ENCODE data around the gene HSPA1A.
"Not testable (repeated sequence)": the region's sequence is repeated elsewhere in the genome, so short reads cannot be mapped to it uniquely, and the experiment has no call there.

HSPA1A gene

DNA sequence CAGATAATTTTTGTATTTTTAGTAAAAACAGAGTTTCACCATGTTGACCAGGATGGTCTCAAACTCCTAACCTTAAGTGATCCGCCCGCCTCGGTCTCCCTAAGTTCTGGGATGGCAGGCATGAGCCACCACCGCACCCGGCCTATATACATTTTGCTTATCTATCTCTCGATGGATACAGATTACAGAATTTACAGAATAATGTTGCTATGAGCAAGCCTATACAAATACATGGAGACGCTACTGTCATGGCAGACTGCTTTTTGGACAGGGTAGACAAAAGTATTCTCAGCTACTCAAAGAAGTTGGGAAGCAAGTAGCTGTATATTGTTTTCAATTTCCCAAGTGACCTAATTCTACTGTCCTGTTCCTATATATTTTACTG is 1.9 kb upstream of the HSPA1A start:
- DNase-seq = no peak

DNA sequence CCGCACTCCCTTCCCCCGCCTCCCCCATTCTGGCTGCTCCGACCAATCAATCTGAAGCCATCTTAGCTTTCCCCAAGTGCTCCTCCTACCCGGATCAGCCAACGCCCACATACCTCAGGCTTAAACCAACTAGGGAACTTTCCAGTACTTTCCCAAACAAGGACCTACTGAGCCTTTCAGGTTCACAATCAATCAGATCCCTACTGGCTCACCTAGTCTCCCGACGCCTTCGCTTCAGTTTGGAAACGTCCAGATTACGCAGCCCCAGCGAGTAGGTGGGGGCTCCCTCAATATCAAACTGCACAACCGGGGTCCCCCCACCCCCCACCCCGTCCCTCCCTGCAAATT is 692 bp upstream of the HSPA1A start:
- DNase-seq = peak; percentile 99

DNA sequence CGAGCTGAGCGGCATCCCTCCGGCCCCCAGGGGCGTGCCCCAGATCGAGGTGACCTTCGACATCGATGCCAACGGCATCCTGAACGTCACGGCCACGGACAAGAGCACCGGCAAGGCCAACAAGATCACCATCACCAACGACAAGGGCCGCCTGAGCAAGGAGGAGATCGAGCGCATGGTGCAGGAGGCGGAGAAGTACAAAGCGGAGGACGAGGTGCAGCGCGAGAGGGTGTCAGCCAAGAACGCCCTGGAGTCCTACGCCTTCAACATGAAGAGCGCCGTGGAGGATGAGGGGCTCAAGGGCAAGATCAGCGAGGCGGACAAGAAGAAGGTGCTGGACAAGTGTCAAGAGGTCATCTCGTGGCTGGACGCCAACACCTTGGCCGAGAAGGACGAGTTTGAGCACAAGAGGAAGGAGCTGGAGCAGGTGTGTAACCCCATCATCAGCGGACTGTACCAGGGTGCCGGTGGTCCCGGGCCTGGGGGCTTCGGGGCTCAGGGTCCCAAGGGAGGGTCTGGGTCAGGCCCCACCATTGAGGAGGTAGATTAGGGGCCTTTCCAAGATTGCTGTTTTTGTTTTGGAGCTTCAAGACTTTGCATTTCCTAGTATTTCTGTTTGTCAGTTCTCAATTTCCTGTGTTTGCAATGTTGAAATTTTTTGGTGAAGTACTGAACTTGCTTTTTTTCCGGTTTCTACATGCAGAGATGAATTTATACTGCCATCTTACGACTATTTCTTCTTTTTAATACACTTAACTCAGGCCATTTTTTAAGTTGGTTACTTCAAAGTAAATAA is 2.0 kb downstream of the HSPA1A start:
- not testable (repeated sequence) for DNase-seq

DNA sequence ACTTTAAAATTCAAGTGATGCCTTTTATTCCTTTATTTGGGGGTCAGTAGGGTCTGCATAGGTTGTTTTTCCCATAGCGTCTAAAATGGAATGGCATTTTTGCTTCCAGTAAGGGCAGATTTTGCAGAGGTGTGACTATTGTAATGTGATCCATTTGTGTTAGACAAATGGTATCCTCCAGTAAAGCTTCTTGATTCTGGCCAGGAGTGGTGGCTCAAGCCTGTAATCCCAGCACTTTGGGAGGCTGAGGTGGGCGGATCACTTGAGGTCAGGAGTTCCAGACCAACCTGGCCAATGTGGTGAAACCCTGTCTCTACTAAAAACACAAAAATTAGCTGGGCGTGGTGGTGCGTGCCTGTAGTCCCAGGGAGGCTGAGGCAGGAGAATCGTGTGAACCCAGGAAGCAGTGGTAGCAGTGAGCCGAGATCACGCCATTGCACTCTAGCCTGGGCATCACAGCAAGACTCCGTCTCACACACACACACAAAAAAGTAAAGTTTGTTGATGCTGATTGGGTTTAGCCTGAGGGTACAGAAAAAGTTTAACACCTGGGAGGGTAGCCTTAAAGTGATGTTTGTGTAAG is 2.7 kb downstream of the HSPA1A start:
- DNase-seq = peak; percentile 29

DNA sequence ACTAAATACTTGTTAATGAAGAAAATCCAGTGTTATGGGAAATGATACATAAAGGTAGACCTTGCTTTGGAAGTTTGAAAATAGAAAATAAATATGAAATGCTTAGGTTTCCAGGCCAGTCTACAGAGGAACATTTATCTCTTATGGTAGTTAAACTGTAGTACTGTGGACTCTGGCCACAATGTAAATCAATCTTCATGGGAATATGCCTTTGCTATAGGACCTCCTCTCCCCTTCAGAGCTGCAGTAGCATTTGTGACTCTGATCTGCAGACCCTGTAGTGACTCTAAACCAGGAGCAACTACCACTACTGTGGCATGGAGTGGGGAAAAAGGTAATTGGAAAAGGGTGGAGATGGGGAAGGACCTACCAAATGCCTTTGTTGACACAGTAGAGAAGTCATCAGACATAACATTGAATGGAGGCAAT is 4.5 kb downstream of the HSPA1A start:
- DNase-seq = peak; percentile 33

DNA sequence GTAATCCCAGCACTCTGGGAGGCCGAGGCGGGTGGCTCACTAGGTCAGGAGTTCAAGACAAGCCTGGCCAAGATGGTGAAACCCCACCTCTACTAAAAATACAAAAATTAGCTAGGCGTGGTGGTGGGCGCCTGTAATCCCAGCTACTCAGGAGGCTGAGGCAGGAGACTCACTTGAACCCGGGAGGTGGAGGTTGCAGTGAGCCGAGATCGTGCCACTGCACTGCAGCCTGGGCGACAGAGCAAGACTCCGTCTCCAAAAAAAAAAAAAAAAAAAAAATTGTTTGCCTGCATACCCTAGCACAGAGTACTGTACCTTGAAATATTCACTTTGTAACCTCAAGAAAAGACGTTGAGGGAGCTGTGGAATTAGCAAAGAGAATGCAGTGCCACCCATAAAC is 5.1 kb downstream of the HSPA1A start:
- DNase-seq = not testable (repeated sequence)

DNA sequence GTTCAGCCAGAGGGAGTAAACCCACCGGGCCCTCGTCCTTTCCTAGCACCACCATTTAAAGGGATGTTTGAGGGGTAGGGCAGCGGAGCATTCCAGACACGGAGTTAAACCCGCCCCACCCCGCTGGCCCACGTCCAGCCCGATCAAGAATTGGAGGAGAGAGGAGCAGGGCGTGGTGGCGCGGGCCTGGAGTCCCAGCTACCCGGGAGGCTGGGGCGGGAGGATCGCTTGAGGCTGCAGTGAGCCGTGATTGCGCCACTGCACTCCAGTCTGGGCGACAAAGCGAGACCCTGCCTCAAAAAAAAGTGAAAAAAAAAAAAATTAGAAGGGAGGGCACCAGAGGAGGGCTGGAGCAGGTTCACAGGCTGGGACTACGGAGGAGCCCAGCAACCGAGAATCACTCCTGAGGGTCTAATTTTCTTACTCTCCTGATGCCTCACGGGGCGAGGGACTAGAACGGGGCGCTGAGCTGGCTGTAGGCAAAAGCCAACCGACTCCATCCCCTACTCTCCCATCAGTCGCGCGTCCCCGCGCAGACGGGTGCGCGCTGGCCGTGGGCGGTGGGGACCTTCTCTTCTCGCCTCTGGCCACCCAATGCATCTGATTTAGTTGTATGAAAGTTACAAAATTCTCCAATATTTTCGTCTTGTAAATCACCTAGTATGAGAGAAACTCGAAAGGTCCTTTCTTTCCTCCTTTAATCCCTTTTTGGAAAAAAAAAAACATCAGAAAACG is 6.1 kb downstream of the HSPA1A start:
- peak; percentile 86 for DNase-seq

DNA sequence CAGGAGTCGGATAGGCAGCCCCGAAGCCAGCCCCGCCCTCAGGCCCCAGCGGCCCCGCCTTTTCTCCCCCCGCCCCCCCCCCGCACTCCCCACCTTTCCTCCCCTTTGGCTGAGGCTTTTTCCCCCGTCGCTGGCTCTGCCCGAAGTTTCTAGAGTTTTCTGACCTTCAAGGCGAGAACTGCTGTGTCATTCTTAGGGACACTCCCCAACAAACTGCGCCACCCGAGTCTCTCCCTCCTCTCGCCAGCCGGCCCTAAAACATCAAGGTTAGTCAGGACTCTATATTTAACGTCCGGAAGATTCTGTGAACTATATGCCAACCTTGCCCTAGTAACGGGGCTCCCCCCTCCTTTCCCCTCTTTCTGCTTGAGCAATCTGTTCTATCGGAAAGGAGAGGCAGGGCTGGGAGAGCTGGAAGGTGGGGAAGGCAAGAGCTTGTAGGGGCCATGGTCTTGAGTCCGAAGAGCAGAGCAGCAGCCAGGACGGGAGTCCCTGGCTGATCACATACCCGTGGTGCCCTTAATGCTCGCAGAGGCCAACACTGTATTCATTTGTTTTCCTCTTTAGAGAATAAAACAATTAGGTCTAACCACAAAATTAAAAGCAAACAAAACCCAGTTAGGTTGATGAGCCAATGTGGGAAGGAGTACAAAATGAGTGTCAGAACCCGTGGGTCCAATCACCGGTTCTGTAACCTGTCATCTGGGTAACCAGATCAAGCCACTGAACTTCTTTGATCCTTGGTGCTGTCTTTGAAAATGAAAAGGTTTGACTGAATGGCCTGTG is 6.9 kb downstream of the HSPA1A start:
- peak; percentile 80 for DNase-seq

DNA sequence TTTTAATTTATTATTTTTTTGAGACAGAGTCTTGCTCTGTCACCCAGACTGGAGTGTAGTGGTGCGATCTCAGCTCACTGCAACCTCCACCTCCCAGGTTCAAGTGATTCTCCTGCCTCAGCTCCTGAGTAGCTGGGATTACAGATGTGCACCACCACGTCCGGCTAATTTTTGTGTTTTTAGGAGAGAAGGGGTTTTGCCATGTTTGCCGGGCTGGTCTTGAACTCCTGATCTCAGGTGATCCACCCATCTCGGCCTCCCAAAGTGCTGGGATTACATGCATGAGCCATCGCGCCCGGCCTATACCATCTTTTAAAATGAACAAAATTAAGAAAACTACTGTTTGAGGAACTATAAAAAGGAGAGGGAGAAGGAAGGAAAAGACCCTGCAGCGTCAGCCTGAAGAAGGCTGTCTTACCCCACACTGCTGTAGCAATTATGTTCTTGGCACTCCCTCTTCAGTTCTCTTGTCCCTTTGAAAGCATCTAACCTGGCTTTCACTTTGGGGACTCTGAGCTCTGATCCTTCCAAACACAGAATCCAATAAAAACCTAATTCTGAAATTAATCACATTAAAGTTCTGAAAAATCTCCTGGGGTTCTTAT is 8.4 kb downstream of the HSPA1A start:
- DNase-seq = not testable (repeated sequence)

DNA sequence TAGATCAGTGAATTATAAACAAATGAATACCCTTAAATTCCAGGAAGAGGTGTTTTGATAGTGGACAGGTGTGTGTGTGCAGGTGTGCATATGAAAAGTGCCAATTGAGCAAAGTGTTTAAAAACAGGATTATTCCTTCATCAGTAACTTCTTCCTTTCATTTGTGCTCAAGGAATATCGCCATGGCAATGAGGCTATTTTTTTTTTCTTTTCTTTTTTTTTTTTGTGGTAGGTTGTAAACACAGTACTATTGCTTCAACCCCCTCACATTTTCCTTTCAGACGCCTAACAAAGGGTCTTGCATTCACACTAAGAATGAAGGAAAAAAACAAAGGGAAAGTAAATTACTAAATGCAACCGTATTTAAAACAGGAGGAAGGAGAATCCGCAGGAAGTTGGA is 10.2 kb downstream of the HSPA1A start:
- no peak for DNase-seq

DNA sequence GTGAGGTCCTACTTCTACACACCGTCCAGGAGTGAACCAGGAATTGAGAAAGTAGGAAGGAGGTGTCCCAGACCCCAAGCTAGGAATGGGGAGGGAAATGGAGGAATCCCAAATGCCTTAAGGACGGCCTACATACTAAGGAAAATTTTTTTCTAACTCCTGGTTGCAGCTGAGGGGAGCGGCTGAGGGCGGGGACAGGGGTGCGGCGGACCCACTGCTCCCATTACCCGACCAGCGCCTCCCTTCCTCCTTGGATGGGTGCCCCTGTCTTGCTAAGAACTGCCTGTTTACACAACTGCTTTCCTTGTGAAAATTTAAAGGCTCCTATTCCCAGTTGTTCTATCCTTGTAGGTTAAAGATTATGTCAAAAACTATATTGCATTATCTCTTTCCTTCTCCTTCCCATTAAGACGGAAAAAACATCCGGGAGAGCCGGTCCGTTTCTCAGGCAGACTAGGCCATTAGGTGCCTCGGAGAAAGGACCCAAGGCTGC is 11.5 kb downstream of the HSPA1A start:
- DNase-seq = peak; percentile 87

DNA sequence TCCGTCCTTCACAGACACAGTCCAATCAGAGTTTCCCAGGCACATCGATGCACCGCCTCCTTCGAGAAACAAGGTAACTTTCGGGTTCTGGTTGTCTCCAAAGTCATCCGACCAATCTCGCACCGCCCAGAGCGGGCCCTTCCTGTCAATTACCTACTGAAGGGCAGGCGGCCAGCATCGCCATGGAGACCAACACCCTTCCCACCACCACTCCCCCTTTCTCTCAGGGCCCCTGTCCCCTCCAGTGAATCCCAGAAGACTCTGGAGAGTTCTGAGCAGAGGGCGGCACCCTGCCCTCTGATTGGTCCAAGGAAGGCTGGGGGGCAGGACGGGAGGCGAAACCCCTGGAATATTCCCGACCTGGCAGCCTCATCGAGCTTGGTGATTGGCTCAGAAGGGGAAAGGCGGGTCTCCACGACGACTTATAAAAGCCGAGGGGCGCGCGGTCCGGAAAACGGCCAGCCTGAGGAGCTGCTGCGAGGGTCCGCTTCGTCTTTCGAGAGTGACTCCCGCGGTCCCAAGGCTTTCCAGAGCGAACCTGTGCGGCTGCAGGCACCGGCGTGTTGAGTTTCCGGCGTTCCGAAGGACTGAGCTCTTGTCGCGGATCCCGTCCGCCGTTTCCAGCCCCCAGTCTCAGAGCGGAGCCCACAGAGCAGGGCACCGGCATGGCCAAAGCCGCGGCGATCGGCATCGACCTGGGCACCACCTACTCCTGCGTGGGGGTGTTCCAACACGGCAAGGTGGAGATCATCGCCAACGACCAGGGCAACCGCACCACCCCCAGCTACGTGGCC is 12.1 kb downstream of the HSPA1A start, which contains the start of gene HSPA1B:
TSS of gene HSPA1B (plus strand) at position 453 of the 794 bp plus-strand sequence. CDS start at position 666, 213 bp downstream.
- DNase-seq = peak; percentile 100

DNA sequence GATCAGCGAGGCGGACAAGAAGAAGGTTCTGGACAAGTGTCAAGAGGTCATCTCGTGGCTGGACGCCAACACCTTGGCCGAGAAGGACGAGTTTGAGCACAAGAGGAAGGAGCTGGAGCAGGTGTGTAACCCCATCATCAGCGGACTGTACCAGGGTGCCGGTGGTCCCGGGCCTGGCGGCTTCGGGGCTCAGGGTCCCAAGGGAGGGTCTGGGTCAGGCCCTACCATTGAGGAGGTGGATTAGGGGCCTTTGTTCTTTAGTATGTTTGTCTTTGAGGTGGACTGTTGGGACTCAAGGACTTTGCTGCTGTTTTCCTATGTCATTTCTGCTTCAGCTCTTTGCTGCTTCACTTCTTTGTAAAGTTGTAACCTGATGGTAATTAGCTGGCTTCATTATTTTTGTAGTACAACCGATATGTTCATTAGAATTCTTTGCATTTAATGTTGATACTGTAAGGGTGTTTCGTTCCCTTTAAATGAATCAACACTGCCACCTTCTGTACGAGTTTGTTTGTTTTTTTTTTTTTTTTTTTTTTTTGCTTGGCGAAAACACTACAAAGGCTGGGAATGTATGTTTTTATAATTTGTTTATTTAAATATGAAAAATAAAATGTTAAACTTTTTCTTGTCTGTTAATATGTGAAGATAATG is 14.4 kb downstream of the HSPA1A start:
- peak; percentile 70 for DNase-seq

DNA sequence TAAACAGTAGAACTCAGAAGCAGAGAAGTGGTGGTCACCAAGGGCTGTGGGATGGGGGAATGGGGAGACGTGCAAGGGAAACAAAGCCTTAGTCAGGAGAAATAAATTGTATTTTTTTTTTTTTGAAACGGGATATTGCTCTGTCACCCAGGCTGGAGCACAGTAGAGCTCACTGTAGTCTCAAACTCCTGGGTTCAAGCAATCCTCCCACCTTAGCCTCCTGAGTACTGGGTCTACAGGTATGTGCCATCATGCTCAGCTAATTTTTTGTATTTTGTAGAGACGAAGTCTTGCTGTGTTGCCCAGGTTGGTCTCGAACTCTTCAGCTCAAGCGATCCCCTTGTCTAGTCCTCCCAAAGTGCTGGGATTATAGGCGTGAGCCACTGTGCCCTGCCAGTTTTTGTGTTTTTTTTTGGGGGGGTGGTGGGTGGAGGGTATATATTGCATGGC is 15.6 kb downstream of the HSPA1A start:
- no peak for DNase-seq

DNA sequence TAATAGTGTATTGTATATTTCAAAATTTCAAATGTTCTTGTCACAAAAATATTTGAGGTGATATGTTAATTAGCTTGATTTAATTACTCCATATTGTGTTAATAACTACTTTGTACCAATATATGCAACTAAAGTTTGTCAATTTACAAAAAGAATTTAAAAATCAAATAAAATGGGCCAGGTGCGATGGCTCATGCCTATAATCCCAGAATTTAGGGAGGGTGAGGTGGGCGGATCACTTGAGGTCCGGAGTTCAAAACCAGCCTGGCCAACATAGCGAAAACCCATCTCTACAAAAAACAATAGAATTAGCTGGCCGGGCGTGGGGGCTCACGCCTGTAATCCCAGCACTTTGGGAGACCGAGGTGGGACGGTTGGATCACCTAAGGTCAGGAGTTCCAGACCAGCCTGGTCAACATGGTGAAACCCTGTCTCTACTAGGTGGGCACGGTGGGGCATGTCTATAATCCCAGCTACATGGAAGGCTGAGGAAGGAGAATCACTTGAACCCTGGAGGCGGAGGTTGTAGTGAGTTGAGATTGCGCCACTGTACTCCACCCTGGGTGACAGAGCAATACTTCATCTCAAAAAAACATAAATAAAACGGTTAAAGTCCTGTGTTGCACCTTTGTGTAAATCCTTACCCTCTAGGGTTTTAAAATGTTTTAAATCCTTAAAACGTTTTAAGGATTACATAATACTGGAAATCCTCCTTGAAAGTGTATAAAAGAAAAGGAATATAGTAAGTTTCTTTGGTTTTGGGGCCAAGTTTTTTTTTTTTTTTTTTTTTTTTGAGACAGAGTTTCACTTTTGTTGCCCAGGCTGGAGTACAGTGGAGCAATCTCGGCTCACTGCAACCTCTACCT is 16.2 kb downstream of the HSPA1A start:
- no peak for DNase-seq

DNA sequence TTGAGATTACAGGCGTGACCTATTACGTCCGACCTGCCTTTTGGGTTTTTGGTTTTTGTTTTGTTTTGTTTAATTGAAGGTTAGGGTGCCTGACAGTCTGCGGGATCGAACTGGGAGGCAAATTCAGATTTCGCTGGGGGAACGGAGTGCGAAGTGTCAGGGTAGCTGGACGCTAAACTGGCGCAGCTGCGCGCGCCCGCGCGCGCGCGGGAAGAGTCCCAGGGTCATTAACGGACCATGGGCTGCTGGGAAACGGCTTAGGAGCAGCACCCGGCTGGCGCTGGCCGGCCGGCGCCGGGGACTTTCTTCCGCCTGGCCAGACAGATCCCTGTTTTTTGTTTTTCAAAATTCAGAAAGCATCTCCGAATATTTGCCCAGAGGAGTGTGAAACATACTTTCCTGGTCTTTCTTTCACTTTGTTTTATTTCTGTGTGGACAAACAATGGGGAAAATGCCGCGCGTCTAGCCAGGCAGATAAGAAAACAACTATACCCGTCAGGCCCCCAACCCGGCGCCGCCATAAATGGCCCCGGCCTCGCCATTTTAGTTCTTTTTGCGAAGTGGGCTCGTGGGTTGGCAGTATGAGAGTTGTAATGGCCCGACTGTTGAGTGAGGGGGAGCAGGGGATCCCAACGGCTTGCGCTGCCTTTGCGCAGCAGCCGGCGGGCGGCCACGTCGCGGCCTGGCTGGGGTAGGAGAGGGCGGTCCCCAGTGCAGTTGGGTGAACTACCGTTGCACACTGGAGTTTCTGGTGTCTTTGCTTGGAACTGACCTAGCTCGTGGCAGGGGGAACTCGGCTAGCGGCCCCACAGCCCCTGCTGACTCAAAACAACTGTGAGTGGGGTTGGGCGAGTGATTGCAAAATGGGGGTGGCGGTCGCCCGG is 19.3 kb downstream of the HSPA1A start:
- DNase-seq = peak; percentile 98

DNA sequence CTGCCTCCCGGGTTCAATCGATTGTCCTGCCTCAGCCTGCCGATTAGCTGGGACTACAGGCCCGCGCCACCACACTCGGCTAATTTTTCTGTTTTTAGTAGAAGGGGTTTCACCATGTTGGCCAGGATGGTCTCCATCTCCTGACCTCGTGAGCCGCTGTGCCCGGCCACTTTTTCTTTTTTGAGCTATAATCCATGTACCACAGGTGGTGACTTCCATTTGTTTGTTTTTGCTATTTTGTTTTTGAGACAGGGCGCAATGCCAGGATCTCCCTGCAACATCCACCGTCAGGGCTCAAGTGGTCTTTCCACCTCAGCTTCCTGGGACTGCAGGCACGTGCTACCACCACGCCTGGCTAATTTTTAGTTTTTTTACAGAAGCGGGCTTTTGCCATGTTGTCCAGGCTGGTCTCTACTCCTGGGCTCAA is 20.7 kb downstream of the HSPA1A start:
- peak; percentile 38 for DNase-seq

DNA sequence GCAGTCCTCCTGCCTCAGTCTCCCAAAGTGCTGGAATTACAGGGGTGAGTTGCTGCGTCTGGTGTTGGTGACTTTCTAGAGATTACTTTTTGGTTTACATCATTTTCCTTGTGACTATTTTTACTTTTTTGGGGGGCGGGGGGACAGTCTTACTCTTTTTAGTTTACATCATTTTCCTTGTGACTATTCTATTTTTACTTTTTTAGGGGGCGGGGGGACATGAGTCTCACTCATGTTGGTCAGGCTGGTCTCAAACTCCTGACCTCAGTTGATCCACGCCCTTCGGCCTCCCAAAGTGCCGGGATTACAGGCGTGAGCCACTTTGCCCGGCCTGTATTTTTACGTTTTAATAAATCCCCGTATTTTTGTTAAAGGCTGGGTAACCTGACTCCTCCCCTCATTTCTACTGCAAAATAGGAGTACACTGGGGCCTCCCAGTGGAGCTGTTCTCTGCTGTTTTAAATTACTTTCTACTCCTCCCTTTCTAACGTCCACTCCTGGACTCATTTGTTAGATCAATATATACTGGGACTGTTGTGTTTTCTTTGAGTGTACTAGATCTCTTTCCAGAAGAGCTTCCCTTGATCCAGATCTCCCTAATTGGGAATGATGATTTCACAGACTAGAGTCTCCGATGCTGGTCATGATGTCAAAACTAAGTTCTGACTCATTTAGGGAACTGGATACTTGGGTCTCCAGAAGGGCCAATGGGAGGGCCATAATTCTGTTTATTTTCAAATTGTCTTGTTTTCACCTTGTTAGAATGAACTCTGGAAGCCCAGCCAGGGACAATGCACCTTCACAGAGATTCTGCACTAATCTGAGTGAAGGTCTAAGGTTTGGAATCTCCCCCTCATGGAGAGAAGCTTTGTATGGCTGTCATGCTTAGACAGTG is 21.4 kb downstream of the HSPA1A start:
- DNase-seq = peak; percentile 31
